Ishikawa (cell line): ENCODE data around the gene MRPS2.

Source experiments
- CEBPB ChIP-seq: IDR thresholded peaks from 2 replicates; pipeline ENCODE4 v1.6.1; 2012
- CREB1 ChIP-seq: IDR thresholded peaks from 2 replicates; pipeline ENCODE4 v1.6.1; 2012; ENCODE audit warnings: low read depth
- EGR1 ChIP-seq: IDR thresholded peaks from 2 replicates; pipeline ENCODE4 v1.6.1; 2012
- EP300 ChIP-seq: IDR thresholded peaks from 2 replicates; pipeline ENCODE4 v1.6.1; 2012; ENCODE audit warnings: borderline replicate concordance
- FOXM1 ChIP-seq: IDR thresholded peaks from 2 replicates; pipeline ENCODE4 v1.6.1; 2012; ENCODE audit warnings: low read depth, borderline replicate concordance
- NFIC ChIP-seq: IDR thresholded peaks from 2 replicates; pipeline ENCODE4 v1.6.1; 2012
- RAD21 ChIP-seq: IDR thresholded peaks from 2 replicates; pipeline ENCODE4 v1.6.1; 2012; ENCODE audit warnings: low read depth
- TAF1 ChIP-seq: IDR thresholded peaks from 2 replicates; pipeline ENCODE4 v1.6.1; 2012; ENCODE audit warnings: low read depth, mild to moderate bottlenecking
- TCF12 ChIP-seq: IDR thresholded peaks from 2 replicates; pipeline ENCODE4 v1.6.1; 2012; ENCODE audit warnings: low read depth
- TEAD4 ChIP-seq: IDR thresholded peaks from 2 replicates; pipeline ENCODE4 v1.6.1; 2012
- YY1 ChIP-seq: IDR thresholded peaks from 2 replicates; pipeline ENCODE4 v1.6.1; 2012; ENCODE audit warnings: low read depth
- ZBTB7A ChIP-seq: IDR thresholded peaks from 2 replicates; pipeline ENCODE4 v1.6.1; 2012; ENCODE audit warnings: low read depth
- TF ChIP-seq, protein P1 (sequence below): IDR thresholded peaks from 2 replicates; pipeline ENCODE4 v1.6.1; 2012
- TF ChIP-seq, protein P2 (sequence below): IDR thresholded peaks from 2 replicates; pipeline ENCODE4 v1.6.1; 2012
- TF ChIP-seq, protein P3 (sequence below): IDR thresholded peaks from 2 replicates; pipeline ENCODE4 v1.6.1; 2012; ENCODE audit warnings: low read depth, mild to moderate bottlenecking

MRPS2 gene

DNA sequence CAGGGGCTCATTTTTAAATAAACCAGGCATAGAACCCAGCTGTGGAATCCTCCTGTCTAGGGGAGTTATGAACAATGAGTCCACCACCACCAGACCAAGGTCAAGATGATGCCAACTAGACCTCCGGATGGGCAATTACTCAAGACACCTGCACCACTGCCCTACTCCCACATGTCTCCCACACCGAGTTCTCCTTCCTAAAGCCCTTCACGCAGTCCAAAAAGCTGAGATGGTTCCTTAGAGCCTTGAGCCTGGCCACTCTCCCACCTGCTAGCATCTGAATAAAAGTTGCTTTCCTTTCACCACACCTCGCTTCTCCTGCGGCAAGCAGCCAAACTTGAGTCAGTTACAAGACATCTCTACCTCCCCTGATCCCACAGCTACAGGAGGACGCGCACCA, 36.3 kb upstream of the MRPS2 start:
- TF ChIP-seq, protein P1, sequence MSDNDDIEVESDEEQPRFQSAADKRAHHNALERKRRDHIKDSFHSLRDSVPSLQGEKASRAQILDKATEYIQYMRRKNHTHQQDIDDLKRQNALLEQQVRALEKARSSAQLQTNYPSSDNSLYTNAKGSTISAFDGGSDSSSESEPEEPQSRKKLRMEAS: no peak

DNA sequence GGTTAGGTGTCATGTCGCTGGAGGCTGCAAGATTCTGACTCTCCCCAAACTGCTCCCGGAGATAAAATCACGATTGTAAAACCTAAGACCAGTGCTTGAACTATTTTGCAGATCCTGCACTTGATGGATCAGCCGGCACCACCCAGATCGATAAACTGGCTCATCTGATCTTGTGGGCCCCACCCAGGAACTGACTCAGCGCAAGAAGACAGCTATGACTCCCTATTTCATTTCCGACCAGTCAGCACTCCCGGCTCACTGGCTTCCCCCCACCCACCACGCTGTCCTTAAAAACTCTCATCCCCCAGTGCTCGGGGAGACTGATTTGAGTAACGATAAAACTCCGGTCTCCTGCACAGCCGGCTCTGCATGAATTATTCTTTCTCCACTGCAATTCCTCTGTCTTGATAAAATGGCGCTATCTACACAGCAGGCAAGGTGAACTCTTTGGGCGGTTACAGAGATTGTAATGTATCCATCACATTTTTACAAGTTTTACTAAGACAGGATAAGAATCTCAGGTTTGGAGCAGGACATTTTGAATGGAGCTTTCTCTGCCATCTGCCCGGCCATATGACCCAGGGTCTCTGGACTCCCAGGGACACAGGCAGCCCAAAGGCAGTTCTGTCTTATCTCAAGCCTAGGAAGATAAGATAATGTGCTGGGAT, 31.5 kb upstream of the MRPS2 start:
- TF ChIP-seq FOXM1 (no peak), EGR1 (no peak), EP300 (no peak), TEAD4 (no peak), YY1 (no peak), CEBPB (no peak), TAF1 (no peak), RAD21 (no peak), NFIC (no peak), ZBTB7A (no peak), TCF12 (no peak), CREB1 (no peak)
- TF ChIP-seq, protein P1: no peak
- TF ChIP-seq, protein P2, sequence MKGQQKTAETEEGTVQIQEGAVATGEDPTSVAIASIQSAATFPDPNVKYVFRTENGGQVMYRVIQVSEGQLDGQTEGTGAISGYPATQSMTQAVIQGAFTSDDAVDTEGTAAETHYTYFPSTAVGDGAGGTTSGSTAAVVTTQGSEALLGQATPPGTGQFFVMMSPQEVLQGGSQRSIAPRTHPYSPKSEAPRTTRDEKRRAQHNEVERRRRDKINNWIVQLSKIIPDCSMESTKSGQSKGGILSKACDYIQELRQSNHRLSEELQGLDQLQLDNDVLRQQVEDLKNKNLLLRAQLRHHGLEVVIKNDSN: no peak
- TF ChIP-seq, protein P3, sequence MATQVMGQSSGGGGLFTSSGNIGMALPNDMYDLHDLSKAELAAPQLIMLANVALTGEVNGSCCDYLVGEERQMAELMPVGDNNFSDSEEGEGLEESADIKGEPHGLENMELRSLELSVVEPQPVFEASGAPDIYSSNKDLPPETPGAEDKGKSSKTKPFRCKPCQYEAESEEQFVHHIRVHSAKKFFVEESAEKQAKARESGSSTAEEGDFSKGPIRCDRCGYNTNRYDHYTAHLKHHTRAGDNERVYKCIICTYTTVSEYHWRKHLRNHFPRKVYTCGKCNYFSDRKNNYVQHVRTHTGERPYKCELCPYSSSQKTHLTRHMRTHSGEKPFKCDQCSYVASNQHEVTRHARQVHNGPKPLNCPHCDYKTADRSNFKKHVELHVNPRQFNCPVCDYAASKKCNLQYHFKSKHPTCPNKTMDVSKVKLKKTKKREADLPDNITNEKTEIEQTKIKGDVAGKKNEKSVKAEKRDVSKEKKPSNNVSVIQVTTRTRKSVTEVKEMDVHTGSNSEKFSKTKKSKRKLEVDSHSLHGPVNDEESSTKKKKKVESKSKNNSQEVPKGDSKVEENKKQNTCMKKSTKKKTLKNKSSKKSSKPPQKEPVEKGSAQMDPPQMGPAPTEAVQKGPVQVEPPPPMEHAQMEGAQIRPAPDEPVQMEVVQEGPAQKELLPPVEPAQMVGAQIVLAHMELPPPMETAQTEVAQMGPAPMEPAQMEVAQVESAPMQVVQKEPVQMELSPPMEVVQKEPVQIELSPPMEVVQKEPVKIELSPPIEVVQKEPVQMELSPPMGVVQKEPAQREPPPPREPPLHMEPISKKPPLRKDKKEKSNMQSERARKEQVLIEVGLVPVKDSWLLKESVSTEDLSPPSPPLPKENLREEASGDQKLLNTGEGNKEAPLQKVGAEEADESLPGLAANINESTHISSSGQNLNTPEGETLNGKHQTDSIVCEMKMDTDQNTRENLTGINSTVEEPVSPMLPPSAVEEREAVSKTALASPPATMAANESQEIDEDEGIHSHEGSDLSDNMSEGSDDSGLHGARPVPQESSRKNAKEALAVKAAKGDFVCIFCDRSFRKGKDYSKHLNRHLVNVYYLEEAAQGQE: no peak

DNA sequence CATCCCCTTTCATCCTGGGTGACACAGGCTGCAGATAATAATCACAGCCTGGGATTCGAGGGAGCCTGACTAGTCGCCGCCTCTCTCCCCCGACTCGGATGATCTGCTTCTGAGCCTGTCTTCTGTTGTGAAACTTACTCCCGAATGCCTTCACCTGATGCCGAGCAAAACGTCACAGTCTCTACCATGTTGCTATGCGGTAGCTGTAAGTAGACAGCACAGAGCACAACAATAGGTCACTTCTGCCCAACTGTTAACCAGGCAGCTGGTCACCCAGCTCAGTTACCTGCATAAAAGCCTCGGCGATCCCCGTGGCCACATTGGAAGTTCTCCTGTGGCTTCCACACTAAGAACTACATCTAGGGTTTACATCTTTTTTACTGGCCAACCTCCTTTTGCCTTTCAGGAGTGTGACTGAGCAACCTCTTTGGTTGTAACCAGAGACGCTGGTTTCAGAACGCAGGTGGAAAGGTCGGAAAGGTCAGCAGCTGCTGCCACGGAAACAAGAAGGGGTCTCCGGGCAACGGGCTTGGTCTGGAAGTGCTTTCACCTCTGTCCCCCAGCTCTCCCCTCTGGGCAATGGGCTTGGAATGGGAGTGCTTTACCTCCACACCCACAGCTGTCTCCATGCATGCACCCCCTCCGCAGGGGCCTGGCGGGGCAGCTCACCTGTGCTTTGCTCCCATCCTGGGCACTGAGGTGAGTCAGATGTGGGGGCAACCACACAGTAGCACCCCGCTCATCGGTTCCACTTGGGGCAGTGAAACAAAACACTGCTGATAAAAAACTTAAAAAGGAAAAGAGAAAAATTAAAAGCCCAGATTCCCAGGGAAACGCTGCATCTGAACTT, 28.5 kb upstream of the MRPS2 start:
- TF ChIP-seq TCF12 (no peak), EGR1 (no peak), YY1 (no peak), CEBPB (no peak), TEAD4 (no peak), RAD21 (no peak), TAF1 (no peak), FOXM1 (no peak), CREB1 (no peak), ZBTB7A (no peak), NFIC (no peak), EP300 (no peak)
- TF ChIP-seq, protein P3: no peak
- TF ChIP-seq, protein P2: no peak
- TF ChIP-seq, protein P1: no peak

DNA sequence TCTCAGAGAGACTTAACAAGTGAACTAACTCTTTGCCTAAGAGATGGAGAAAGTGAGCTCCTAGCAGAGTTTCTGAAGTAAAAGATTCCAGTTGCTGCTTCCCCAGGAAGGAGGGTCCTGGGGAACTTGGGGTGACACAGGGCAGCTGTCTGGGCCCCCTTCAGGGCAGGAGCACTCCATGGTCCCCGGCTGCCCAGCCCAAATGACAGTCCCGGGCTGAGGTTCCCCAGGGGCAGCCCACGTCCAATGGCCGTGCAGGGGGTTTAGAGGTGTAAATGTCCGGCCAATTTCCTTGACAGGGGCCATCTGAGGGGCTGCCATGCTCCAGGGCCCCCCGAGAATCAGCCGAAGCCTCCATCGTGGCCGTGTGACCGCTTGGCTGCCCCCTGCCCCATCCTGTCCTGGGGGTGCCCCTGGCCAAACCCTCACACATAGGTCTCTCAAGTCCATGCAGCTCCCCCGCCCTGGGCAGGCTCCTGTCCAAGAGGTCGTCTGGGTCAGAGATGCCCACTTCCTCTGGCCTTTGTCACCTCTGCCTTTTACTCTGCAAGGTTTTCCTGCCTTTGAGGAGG, 26.4 kb upstream of the MRPS2 start:
- TF ChIP-seq YY1: no peak
- TF ChIP-seq TEAD4: no peak
- no peak for TF ChIP-seq ZBTB7A
- TF ChIP-seq RAD21: no peak
- TF ChIP-seq, protein P3: no peak
- TF ChIP-seq TAF1: no peak
- TF ChIP-seq NFIC: no peak
- no peak for TF ChIP-seq EGR1
- TF ChIP-seq TCF12: no peak
- TF ChIP-seq, protein P2: no peak
- TF ChIP-seq CEBPB: no peak
- TF ChIP-seq CREB1: no peak
- TF ChIP-seq FOXM1: no peak
- TF ChIP-seq, protein P1: no peak
- TF ChIP-seq EP300: no peak
